GM10248 (cell line): ENCODE results near the gene C16orf74.

Experiments used
- CTCF ChIA-PET: fragments of 300-600 bp; sonication (Branson Sonifier 250); formaldehyde crosslinking; extraction: SDS; loops from one replicate; lab custom pipeline; 2021; ENCODE audit warnings: antibody characterized with exemption; lab: Yijun Ruan, JAX
- POLR2A ChIA-PET: fragments of 350-650 bp; sonication (Branson Sonifier 250); formaldehyde crosslinking; extraction: SDS; loops from one replicate; lab custom pipeline; 2020; ENCODE audit warnings: antibody characterized with exemption; lab: Yijun Ruan, JAX
- DNase-seq: peaks from one replicate; pipeline ENCODE4 v3.0.0; 2012; ENCODE audit errors: extremely low spot score
- CTCF ChIP-seq: IDR thresholded peaks from 2 replicates; pipeline ENCODE4 v1.5.1; 2012; ENCODE audit warnings: mild to moderate bottlenecking, low read depth; ENCODE audit errors: extremely low read depth, missing control alignments, control extremely low read depth

Gene C16orf74

DNA sequence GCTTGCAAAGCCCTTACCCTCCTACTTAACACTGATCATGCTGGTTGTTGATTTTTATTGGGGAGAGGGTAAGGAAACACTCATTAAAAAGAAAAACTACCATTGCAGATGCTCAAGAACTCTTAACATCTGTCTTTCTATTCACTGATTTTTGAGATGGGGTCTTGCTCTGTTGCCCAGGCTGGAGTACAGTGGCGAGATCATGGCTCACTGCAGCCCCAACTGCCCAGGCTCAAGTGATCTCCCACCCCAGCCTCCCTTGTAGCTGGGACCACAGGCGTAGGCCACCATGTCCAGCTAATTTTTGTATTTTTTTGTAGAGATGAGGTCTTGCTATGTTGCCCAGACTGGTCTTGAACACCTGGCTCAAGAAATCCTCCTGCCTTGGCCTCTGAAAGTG lies 33.9 kb upstream of the C16orf74 start:
- CTCF ChIA-PET: no interaction called here
- TF ChIP-seq CTCF: no peak
- POLR2A ChIA-PET: no interaction called here
- DNase-seq: no peak

- POLR2A ChIA-PET: no interaction called here
- no peak for TF ChIP-seq CTCF
- DNase-seq: no peak
- CTCF ChIA-PET: interaction anchor here (2.0 kb wide), 1 partner anchor 19 kb away, joined by 5 read pairs; no protein-coding TSS in a partner anchor
Observed at GRCh38 chr16:85783441-85783840, 32.5 kb upstream of the C16orf74 start.

- POLR2A ChIA-PET: no interaction called here
- TF ChIP-seq CTCF: no peak
- CTCF ChIA-PET: interaction anchor here (2.0 kb wide), 1 partner anchor 20 kb away, joined by 5 read pairs; no protein-coding TSS in a partner anchor
- no peak for DNase-seq
Observed at GRCh38 chr16:85782451-85782850, 31.6 kb upstream of the C16orf74 start.

DNA sequence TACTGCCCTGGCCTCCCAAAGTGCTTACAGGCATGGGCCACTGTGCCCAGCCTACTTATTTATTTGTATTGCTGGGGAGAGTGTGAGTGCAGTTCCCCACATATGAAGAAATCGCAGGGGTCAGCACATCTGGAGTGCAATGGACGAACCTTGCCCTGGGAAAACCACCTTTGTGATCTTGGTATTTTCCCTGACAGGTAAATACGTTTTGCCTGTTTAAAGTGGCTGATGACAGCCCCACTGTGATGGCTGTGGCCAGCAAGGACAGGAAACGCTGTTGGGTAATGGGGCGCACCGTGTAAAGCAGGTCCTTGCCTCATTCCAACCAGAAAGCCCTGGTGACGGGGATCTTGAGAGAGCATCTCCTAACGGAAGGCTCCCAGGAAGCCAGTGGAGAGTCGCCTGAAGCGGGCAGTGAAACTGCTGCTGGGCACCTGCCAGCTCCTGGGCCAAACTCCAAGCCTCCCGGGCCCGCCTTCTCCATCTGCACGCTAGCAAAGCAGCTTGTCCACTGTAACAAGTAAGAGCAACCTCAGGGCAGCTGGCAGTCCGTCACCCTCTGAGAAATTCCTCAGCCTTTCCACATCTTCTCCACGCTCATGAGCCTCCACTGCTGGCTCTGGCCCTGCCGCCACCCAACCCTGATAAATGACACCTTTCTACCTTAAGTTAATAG lies 30.9 kb upstream of the C16orf74 start:
- ChIA-PET POLR2A (interaction anchor here (0.6 kb wide), 1 partner anchor 29 kb away, joined by 3 read pairs; no protein-coding TSS in a partner anchor), CTCF (interaction anchor here (2.0 kb wide), 1 partner anchor 21 kb away, joined by 5 read pairs; no protein-coding TSS in a partner anchor)
- TF ChIP-seq CTCF: no peak
- no peak for DNase-seq

- CTCF ChIA-PET: interaction anchor here (0.9 kb wide), 1 partner anchor 13 kb away, joined by 4 read pairs; no protein-coding TSS in a partner anchor
- no peak for DNase-seq
- POLR2A ChIA-PET: no interaction called here
- TF ChIP-seq CTCF: no peak
Observed at GRCh38 chr16:85781156-85781555, 30.3 kb upstream of the C16orf74 start.

DNA sequence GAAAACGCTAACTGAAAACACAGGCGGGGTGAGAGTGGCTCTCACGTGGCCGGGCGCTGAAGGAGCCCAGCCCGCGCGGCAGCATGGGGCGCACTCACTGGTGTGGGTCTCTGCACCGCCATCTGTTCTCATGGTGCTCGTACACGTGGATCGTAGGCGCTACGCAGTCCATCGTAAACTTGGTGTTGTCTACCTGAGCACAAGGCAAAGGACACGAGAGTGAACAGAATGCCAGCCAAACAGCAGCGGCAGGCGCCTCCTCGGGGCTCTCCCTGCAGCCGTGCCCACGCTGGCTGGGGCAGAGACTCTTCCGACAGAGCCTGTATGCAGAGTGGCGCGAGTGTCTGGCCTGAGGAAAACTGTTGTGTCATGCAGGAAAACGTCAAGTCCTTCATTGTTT lies 29.4 kb upstream of the C16orf74 start:
- ChIA-PET CTCF (interaction anchor here (0.9 kb wide), 1 partner anchor 13 kb away, joined by 4 read pairs; no protein-coding TSS in a partner anchor), POLR2A (no interaction called here)
- TF ChIP-seq CTCF: no peak
- no peak for DNase-seq
